Measurements from ENCODE around the gene DCLRE1C. TPM values are rescaled to one million over a fixed set of nuclear protein-coding genes. Genes with fewer than 3 reads are reported as not detected.

DCLRE1C gene
- total and polyA plus RNA-seq, 9 of the 15 experiments (the other 6 are each of a cell fraction or from before 2014, with no cell fraction given) = 8.8 to 22.2 (median 13.9) TPM

- TF ChIP-seq MGA (IDR thresholded peaks at IDR 0.05) (no peak), CBFB (CRISPR knock-in tag; IDR thresholded peaks at IDR 0.05) (no peak), ZZZ3 (IDR thresholded peaks at IDR 0.05) (no peak), ZBTB17 (CRISPR knock-in tag; IDR thresholded peaks at IDR 0.05) (no peak), NR2F6 (CRISPR knock-in tag; IDR thresholded peaks at IDR 0.05) (no peak), TSHZ1 (CRISPR knock-in tag; IDR thresholded peaks at IDR 0.05) (no peak), ZNF134 (CRISPR knock-in tag; conservative IDR thresholded peaks at IDR 0.05) (no peak), FUS (optimal IDR thresholded peaks at IDR 0.05; ENCODE audit: low read depth, low read length) (no peak), HCFC1 (IDR thresholded peaks at IDR 0.05; ENCODE audit: low read depth, low read length) (peak; percentile 65), TCF7L2 (IDR thresholded peaks at IDR 0.05; ENCODE audit: low read depth, low read length) (no peak), SMARCE1 (IDR thresholded peaks at IDR 0.05) (no peak), E2F3 (CRISPR knock-in tag; IDR thresholded peaks at IDR 0.05) (no peak), RFX1 (IDR thresholded peaks at IDR 0.05) (peak; percentile 92)
Observed at GRCh38 chr10:14959221-14960057, 5.5 kb upstream of the DCLRE1C start, which contains the start of gene MEIG1 (continued).
